Gastrocnemius medialis (tissue), 4 donors: Measurements from ENCODE around the gene C1QL3.

Experiments
- CTCF ChIP-seq, 5 experiments: fragments of 450-650 bp in 3 of 5; fragments of 200-600 bp in 2 of 5; sonication (generic) in 2 of 5; IDR thresholded peaks in 4 of 5; conservative IDR thresholded peaks in 1 of 5; 1 replicate in 4 of 5; 2 replicates in 1 of 5; pipeline ENCODE4 v1.5.1; 2016 to 2019; ENCODE audit warnings: antibody characterized with exemption in 5 of 5, mild to moderate bottlenecking in 3 of 5, moderate library complexity in 3 of 5
- POLR2A ChIP-seq, 2 donors: fragments of 450-650 bp; IDR thresholded peaks; one replicate each; pipeline ENCODE4 v1.6.1; 2017; ENCODE audit warnings: antibody characterized with exemption in 2 of 2, mild to moderate bottlenecking in 2 of 2, moderate library complexity in 2 of 2

- TF ChIP-seq POLR2A (IDR thresholded peaks at IDR 0.05) (no peak), CTCF (IDR thresholded peaks at IDR 0.05 in 4 of 5, conservative IDR thresholded peaks at IDR 0.05 in 1 of 5) (no peak)
Measured at GRCh38 chr10:16478801-16479200, 42.9 kb downstream of the C1QL3 start.
